Central memory CD8-positive, alpha-beta T cell (primary cell): ENCODE measurements around the gene REELD1.

Experiments used
- ATAC-seq: fragments of 150-1000 bp; cut with Tn5 transposase; replicated peaks from 2 replicates; pipeline ENCODE4 v1.10.0; 2022; ENCODE audit warnings: mild to moderate bottlenecking, moderate FRiP score, moderate number of reproducible peaks; ENCODE audit not compliant: poor library complexity, severe bottlenecking; ENCODE audit errors: extremely low read depth
- DNase-seq, 2 donors: peaks; one replicate each; pipeline ENCODE4 v3.0.0; 2021; ENCODE audit warnings: low spot score in 2 of 2
- H3K27ac Mint-ChIP-seq: one replicate; pipeline ENCODE4 v1.8.0; 2022; ENCODE audit warnings: low read depth, mild to moderate bottlenecking, moderate library complexity, mixed read lengths
- H3K27me3 Mint-ChIP-seq: one replicate; pipeline ENCODE4 v1.8.0; 2022; ENCODE audit warnings: mixed read lengths
- H3K36me3 Mint-ChIP-seq: one replicate; pipeline ENCODE4 v1.8.0; 2022; ENCODE audit warnings: mild to moderate bottlenecking, moderate library complexity, mixed read lengths; ENCODE audit not compliant: insufficient read depth
- H3K4me1 Mint-ChIP-seq: one replicate; pipeline ENCODE4 v1.8.0; 2022; ENCODE audit warnings: mixed read lengths
- H3K4me3 Mint-ChIP-seq: one replicate; pipeline ENCODE4 v1.8.0; 2022; ENCODE audit warnings: mild to moderate bottlenecking, moderate library complexity, mixed read lengths
- H3K9me3 Mint-ChIP-seq: one replicate; pipeline ENCODE4 v1.8.0; 2022; ENCODE audit warnings: mixed read lengths

The REELD1 gene

DNA sequence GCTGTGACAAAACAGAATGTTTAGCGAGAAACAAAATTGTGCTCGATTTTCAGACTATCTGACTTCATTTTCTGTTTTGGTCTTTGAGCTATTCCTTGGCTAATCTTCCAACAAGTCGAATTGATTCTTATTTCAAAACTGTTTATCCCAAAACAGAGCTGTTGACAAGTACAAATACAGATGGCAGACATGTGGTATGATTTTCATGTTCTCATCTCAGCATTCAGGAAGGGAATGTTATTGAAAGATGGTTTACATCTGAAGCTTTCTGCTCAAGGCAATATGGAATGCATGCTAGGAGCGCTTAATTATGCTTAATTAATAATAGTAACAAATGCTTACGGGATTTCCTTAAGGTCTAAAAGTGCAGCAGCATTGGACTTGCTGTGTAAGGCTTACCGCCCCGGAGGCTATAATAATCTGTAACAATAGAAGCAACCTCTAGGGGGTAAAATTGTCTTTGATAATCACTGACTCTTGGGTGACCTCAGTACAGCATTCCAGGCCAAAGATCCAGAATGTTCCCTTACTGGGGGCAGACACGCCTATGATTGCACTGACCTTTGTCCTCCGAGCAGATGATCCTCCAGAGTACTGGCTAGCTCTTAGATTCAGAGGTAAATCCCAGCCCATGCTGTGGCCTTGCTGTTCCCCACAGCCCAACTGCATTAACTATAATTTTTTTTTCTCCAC, 22.4 kb upstream of the REELD1 start:
- H3K27ac Mint-ChIP-seq = no peak overlapping the region
- H3K27me3 Mint-ChIP-seq = no peaks in the 10 kb centered on the region
- no peaks in the 10 kb centered on the region for H3K4me1 Mint-ChIP-seq
- H3K9me3 Mint-ChIP-seq = no peaks in the 10 kb centered on the region
- DNase-seq (no peak), ATAC-seq (no peak)
- peaks cover 34% of the 10 kb centered on the region for H3K36me3 Mint-ChIP-seq
- no peak overlapping the region for H3K4me3 Mint-ChIP-seq

DNA sequence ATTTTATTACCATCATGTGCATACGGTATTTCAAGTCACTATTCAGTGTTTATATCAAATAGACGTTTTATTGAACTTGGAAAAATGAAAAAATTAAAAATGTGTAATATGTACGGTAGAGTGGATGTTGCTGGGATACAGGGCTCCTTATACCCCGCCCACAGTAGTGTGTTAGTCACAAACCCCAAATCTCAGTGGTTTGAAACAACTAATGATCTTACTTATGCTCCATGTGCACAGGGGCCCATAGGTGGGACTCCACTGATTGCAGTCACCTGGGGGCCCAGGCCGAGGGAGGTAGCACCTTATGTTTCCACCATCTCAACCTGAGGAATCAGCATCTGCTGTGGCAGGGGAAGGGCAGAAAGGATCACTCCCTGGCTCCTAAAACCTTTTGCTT, 20.7 kb upstream of the REELD1 start:
- peaks cover 19% of the 10 kb centered on the region for H3K36me3 Mint-ChIP-seq
- no peak overlapping the region for H3K4me3 Mint-ChIP-seq
- H3K4me1 Mint-ChIP-seq = no peaks in the 10 kb centered on the region
- no peak overlapping the region for H3K27ac Mint-ChIP-seq
- H3K27me3 Mint-ChIP-seq = no peaks in the 10 kb centered on the region
- no peaks in the 10 kb centered on the region for H3K9me3 Mint-ChIP-seq
- DNase-seq (no peak), ATAC-seq (no peak)

DNA sequence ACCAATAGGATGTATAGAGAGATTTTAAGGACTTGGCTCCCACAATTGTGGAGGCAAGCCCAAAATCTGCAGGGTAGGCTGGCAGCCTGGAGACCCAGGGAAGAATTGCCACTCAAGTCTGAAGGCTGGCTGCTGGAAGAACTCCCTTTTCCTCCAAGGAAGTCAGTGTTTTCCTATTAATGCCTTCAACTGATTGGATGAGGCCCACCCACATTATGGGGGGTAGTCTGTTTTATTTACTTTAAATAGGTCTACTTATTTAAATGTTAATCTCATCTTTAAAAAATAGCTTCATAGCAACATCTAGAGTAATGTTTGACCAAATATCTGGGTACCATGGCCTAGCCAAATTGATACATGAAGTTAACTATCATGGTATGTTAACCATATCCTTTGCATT, 20.1 kb upstream of the REELD1 start:
- ATAC-seq (no peak), DNase-seq (no peak)
- Mint-ChIP-seq H3K27ac (no peak overlapping the region), H3K4me1 (no peaks in the 10 kb centered on the region), H3K4me3 (no peak overlapping the region), H3K27me3 (no peaks in the 10 kb centered on the region), H3K36me3 (peaks cover 16% of the 10 kb centered on the region), H3K9me3 (no peaks in the 10 kb centered on the region)

DNA sequence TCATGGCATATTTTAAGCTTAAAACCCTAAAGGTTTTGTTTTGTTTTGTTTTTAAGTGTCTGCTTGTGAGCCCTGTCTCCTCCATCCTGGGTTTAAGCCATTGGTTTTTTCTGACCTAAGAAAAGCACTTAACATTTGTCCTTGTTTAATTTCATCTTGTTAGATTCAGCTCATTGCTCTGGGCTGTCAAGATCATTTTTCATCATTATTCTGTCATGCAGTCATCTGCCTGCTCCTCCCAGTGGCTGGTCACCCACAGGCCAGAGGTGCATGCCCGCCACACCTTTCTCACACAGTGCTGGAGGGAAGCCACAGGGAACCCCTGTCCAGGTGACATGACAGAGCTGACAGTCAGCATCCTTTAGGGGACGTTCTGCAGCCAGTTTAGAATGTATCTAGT, 11.7 kb upstream of the REELD1 start:
- peaks cover 5% of the 10 kb centered on the region for H3K9me3 Mint-ChIP-seq
- no peaks in the 10 kb centered on the region for H3K4me1 Mint-ChIP-seq
- peaks cover 2% of the 10 kb centered on the region for H3K36me3 Mint-ChIP-seq
- H3K27me3 Mint-ChIP-seq = peaks cover 11% of the 10 kb centered on the region
- no peak for ATAC-seq
- no peak overlapping the region for H3K27ac Mint-ChIP-seq
- no peak for DNase-seq
- no peak overlapping the region for H3K4me3 Mint-ChIP-seq

DNA sequence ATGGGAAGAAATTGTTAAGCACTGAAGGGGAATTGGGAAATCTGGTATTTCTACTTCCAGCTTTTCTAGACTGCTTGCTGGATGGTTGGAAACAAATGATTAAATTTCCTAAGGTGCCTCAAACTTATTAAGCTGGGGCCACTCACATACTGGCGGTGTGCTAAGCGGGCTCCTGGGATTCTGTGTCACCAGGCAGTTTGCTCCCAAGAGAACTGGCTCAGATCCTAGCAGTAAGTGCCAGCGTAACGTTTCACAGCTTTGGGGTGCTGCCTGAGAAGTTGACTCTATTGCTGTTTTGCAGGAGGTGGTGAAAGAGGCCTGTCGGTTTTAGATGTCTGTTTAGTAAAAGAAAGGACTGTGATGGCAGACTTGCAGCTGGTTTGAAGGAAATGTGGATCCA, 6.9 kb upstream of the REELD1 start:
- DNase-seq (no peak), ATAC-seq (no peak)
- no peak overlapping the region for H3K4me3 Mint-ChIP-seq
- H3K27me3 Mint-ChIP-seq = peaks cover 14% of the 10 kb centered on the region
- peaks cover 2% of the 10 kb centered on the region for H3K36me3 Mint-ChIP-seq
- H3K27ac Mint-ChIP-seq = no peak overlapping the region
- peaks cover 5% of the 10 kb centered on the region for H3K9me3 Mint-ChIP-seq
- no peaks in the 10 kb centered on the region for H3K4me1 Mint-ChIP-seq

DNA sequence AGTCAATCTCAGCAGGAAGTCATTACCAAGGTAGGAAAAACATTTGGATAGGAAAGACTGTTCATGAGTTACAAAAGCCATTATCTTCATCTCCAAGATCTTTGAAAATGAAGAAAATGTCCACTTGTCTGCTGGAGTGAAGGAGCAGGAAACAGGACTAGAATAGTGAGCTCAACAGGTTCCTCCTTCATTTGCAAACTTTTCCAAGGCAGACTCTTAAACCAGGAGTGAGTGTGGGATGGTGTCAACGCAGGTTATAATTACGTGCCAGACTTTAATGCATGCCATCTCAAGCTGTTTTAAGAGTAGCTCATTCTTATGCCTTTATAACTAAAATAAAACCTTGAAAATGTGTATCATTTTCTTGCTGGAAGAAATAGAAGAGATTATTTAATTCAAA, 3.4 kb upstream of the REELD1 start:
- Mint-ChIP-seq H3K9me3 (no peaks in the 10 kb centered on the region), H3K4me3 (no peak overlapping the region), H3K27me3 (peaks cover 14% of the 10 kb centered on the region), H3K27ac (no peak overlapping the region), H3K4me1 (no peaks in the 10 kb centered on the region), H3K36me3 (no peaks in the 10 kb centered on the region)
- ATAC-seq (no peak), DNase-seq (no peak)

DNA sequence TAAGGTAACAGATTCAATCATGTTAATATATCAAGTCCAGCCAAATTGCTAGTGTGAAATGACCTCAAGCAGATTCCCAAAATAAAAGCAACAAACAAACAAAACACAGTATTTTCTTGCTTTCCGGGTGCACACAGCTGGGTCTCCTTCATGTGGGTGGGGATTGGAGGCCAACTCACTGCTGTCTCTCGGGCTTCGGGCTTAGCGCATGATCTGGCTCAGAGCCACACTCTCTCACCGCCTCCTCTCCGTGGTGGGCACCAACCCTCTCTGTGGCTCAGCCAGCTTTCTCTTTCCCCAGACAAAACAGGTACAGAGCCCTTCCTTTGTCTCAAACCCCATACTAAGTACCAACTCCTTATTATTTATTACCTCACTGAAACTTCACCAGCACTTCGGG, 2.9 kb upstream of the REELD1 start:
- Mint-ChIP-seq H3K27me3 (peaks cover 14% of the 10 kb centered on the region), H3K4me1 (no peaks in the 10 kb centered on the region), H3K36me3 (no peaks in the 10 kb centered on the region), H3K9me3 (no peaks in the 10 kb centered on the region), H3K27ac (no peak overlapping the region), H3K4me3 (no peak overlapping the region)
- DNase-seq = no peak
- ATAC-seq = no peak

DNA sequence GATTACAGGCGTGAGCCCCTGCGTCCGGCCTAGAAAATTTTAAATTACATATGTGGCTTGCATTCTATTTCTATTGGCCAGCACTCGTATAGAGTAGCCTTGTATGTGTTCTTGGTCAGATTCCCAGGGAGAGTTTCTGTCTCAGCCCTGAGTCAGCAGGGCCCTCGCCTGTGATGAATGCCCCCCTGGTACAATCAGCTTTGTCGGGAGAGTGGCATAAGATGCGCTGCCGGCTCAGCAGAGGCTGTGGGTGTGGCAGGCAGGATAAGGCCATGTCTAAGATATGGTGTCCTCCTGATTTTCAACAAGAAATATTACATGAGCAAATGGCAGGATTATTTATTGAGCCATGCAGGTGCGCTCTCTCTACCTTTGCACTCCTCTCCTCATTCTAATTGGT, 1.6 kb upstream of the REELD1 start:
- DNase-seq (no peak), ATAC-seq (no peak)
- H3K36me3 Mint-ChIP-seq = no peaks in the 10 kb centered on the region
- no peaks in the 10 kb centered on the region for H3K4me1 Mint-ChIP-seq
- peaks cover 2% of the 10 kb centered on the region for H3K27me3 Mint-ChIP-seq
- H3K9me3 Mint-ChIP-seq = no peaks in the 10 kb centered on the region
- no peak overlapping the region for H3K4me3 Mint-ChIP-seq
- no peak overlapping the region for H3K27ac Mint-ChIP-seq

DNA sequence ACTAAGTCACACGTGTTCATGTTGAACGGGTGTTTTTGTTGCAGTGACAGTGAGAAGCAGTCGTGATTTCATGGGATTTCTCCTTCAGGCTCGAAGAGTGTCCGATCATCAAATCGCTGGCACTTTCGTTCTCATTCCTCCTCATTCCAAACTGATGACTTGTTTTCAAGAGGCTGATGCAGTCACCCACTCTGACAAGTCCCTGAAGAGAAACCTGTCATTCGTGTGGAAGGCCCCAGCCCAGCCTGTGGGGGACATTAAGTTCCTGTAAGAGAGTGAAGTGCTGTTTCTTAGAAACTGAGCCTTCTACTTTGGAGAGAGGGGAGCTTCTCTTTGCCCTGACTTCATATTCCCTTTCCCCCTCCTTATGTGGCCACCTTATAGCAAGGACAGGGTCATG, 8.0 kb downstream of the REELD1 start:
- H3K36me3 Mint-ChIP-seq = no peaks in the 10 kb centered on the region
- no peak overlapping the region for H3K27ac Mint-ChIP-seq
- DNase-seq (no peak), ATAC-seq (no peak)
- no peaks in the 10 kb centered on the region for H3K27me3 Mint-ChIP-seq
- H3K9me3 Mint-ChIP-seq = no peaks in the 10 kb centered on the region
- H3K4me3 Mint-ChIP-seq = no peak overlapping the region
- no peaks in the 10 kb centered on the region for H3K4me1 Mint-ChIP-seq

DNA sequence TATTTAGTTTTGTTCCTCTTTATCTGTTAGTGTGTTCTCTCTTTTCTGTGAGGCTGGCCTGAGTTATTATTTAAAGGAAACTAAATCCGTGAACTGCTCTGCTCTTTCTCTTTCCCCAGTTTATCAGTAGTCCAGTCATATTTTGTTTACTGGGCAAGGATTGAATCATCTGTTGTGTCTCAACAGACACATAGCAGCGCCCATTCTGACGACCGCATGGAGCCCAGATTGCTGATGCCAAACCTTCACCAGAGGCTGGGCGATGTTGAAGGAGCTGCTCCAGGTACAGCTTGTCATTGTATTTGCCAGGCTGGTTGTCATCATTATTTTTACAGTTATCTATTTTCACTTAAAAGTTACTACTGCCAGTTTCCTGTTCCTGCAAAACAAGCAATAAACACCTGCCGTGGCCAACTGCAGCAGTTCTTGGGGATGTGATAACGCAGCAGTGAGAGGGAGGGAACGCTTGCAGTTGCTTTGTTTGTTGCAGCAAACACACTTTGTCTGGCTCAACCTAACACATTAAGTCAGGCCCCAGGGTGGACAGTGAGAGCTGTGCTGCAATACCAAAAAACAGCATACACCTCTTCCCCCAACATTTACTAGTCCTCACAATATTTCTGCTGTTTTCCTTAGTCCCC, 10.1 kb downstream of the REELD1 start:
- Mint-ChIP-seq H3K4me3 (no peak overlapping the region), H3K27ac (no peak overlapping the region), H3K4me1 (no peaks in the 10 kb centered on the region), H3K27me3 (no peaks in the 10 kb centered on the region), H3K9me3 (no peaks in the 10 kb centered on the region), H3K36me3 (no peaks in the 10 kb centered on the region)
- ATAC-seq (no peak), DNase-seq (no peak)

DNA sequence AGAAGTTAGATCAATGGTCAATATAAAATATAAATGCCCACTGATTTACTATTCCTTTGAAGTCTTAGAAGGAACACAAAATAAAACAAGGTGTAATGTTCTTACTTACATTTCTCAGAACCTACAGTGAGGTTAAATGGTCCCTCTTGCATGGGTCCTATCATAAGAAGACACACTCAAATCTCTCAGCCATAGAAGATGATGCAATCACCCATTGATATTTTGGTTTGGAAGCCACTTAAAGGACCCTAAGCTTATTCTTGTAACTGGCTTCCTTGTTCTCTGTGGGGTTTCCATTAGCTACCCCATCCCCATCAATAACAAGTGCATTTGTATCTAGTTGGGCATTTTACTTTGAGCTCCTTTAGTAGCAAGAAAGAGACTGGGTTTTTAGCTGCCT, 15.1 kb downstream of the REELD1 start:
- H3K4me1 Mint-ChIP-seq = no peaks in the 10 kb centered on the region

DNA sequence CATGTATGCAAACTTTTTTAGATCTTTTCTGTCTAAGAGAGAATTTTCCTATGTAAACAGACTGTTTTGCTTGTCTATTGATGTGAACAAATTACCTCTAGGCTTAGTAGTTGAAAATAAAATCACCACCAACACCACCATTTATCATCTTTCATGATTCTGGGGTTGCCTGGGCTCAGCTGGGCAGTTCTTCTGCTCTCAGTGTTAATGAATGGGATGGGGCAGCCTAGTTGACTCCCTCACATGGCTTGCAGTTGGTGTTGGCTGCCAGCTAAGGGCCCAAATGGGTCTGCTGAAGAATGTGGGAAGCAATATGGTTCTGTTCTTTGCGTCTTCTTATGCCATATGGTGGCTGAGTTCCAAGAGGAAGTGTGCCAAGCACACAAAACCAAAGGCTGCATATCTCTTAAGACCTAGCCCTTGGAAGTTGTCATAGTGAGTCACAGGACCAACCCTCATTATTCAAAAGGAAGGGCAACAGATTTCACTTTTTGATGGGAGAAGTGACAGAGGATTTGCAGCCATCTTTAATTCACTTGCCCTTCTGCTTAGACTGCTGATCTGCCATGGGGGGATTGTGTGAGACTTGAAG, 17.9 kb downstream of the REELD1 start:
- Mint-ChIP-seq H3K27me3 (peaks cover 25% of the 10 kb centered on the region), H3K4me1 (no peaks in the 10 kb centered on the region), H3K36me3 (no peaks in the 10 kb centered on the region), H3K27ac (no peak overlapping the region), H3K9me3 (no peaks in the 10 kb centered on the region), H3K4me3 (no peak overlapping the region)
- ATAC-seq (no peak), DNase-seq (no peak)

More for the DNA sequence above, 15.1 kb downstream of the REELD1 start:
- Mint-ChIP-seq H3K27me3 (no peaks in the 10 kb centered on the region), H3K27ac (no peak overlapping the region), H3K4me3 (no peak overlapping the region), H3K36me3 (no peaks in the 10 kb centered on the region), H3K9me3 (no peaks in the 10 kb centered on the region)
- ATAC-seq (no peak), DNase-seq (no peak)

DNA sequence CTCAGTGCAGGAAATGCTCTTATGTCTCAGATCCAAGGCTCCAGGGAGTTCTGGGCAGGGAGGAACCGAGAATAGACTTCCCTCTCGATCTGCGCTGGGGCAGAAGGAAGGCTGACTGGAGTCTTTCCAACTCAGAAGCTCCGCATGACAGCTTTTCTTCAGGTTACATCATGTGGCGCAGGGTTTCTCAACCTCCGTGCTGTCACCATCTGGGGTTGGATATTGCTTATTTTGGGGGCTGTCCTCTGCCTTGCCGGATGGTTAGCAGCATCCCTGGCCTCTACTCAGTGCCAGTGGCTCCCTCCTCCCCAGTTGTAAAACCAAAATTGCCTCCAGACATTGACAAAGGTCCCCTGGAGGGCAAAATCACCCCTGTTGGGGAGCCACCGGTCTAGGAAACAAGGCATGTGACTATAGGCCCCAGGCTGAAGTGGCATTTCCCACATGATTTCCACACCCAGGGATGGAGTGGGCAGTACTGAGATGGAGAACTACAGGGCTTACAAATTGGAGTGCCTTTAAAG, 21.4 kb downstream of the REELD1 start:
- no peak overlapping the region for H3K4me3 Mint-ChIP-seq
- no peak for ATAC-seq
- no peaks in the 10 kb centered on the region for H3K9me3 Mint-ChIP-seq
- no peaks in the 10 kb centered on the region for H3K4me1 Mint-ChIP-seq
- no peaks in the 10 kb centered on the region for H3K36me3 Mint-ChIP-seq
- DNase-seq = no peak
- peaks cover 34% of the 10 kb centered on the region for H3K27me3 Mint-ChIP-seq
- H3K27ac Mint-ChIP-seq = no peak overlapping the region
